Neural progenitor cell (in vitro differentiated cells): ENCODE results near the gene NAALADL1.

Source experiments
- EZH2 ChIP-seq: fragments of 200-600 bp; sonication (generic); IDR thresholded peaks from 2 replicates; pipeline ENCODE4 v1.6.1; 2017; ENCODE audit warnings: antibody characterized with exemption, mild to moderate bottlenecking, moderate library complexity
- EZH2phosphoT487 ChIP-seq: fragments of 200-600 bp; sonication (generic); IDR thresholded peaks from 2 replicates; pipeline ENCODE4 v1.6.1; 2017; ENCODE audit warnings: antibody characterized with exemption
- TF ChIP-seq, protein P1 (sequence below): fragments of 200-600 bp; sonication (generic); IDR thresholded peaks from 2 replicates; pipeline ENCODE4 v1.5.1; 2017; ENCODE audit warnings: antibody characterized with exemption, mild to moderate bottlenecking

- TF ChIP-seq, protein P1, sequence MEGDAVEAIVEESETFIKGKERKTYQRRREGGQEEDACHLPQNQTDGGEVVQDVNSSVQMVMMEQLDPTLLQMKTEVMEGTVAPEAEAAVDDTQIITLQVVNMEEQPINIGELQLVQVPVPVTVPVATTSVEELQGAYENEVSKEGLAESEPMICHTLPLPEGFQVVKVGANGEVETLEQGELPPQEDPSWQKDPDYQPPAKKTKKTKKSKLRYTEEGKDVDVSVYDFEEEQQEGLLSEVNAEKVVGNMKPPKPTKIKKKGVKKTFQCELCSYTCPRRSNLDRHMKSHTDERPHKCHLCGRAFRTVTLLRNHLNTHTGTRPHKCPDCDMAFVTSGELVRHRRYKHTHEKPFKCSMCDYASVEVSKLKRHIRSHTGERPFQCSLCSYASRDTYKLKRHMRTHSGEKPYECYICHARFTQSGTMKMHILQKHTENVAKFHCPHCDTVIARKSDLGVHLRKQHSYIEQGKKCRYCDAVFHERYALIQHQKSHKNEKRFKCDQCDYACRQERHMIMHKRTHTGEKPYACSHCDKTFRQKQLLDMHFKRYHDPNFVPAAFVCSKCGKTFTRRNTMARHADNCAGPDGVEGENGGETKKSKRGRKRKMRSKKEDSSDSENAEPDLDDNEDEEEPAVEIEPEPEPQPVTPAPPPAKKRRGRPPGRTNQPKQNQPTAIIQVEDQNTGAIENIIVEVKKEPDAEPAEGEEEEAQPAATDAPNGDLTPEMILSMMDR, result no peak
- TF ChIP-seq EZH2phosphoT487, result no peak
- no peak for TF ChIP-seq EZH2
Observed at GRCh38 chr11:65107751-65108468, 49.6 kb upstream of the NAALADL1 start.
